ENCODE data around the gene CZIB.

CZIB gene

DNA sequence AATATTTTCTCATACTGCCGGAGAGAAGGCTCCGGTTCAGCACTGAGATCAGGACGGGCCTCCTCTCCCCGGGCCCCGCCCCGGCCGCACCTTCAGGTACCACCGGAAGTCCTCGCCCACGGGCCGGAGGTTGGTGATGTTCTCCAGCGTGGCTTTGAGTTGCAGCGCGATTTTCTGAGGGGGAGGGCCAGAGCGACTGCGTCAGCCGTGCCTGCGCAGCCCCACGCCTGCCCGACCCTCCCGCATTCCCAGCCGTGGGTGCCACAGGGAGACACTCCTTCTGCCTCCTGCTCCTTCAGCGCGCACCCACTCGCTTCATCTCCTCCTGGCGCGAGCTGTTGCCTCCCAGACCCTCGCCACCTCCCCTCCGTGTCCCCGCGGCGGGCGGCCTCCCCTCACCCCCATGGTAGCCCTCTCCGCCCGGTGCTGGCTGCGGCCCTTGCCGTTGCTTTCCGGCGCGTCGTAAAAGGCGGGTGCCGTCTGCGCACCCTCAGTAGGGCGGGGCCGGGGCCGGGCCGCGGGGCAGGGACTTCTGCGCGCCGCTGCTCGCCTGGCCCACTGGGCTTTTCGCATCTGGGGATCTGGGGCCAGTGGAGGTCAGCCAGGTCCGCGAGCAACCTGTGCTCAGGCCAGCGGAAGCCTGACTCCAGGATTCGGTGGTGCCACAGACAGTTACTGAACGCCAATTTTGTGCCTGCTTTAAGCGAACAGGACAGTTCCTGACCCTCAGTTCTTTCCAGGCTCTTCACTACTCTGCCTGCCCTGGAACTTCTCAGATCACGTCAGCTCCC is at the start of gene CZIB:
TSS of gene CZIB (minus strand) at position 464 of the 791 bp plus-strand sequence. CDS start at position 405, 59 bp downstream.
- DNase-seq, result peak; percentile 97

DNA sequence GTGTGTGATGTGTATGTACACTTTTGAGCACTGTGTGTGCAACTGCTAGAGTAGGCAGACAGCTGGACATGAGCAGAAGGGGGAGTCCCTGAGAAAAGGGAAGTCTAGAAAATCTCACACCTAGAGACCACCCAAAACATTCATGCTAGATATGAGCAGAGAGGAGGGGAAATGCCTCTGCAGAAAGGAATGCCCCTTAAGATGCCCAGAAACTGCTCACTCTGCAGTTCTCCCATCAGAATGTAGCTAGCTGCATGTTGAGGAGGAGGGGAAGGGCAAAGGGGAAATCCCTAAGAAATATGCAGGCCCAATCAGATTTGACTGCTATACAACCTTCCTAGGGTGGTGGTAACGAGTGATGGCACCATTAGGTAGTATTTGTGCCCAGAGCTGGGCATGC is 49.7 kb upstream of the CZIB start:
- no peak for DNase-seq

DNA sequence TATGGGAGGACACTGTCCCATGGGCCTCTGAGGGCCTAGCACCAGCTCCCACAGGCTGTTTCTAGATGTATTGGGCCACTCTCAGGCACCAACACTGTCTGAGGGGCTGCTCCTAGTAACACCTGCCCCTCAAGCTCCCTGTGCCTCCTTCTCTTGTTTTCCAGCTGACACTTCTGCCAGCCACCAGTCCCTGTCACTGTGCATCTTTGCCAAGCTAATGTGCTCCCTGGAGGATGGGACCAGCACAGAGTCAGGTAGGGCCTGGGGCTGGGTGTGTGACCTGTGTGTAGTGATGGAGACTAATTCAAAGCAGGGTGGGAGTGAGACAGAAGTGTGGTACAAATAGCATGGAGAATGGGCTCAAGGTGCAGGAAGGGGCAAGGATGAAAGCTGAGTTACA is 47.3 kb upstream of the CZIB start:
- no peak for DNase-seq

DNA sequence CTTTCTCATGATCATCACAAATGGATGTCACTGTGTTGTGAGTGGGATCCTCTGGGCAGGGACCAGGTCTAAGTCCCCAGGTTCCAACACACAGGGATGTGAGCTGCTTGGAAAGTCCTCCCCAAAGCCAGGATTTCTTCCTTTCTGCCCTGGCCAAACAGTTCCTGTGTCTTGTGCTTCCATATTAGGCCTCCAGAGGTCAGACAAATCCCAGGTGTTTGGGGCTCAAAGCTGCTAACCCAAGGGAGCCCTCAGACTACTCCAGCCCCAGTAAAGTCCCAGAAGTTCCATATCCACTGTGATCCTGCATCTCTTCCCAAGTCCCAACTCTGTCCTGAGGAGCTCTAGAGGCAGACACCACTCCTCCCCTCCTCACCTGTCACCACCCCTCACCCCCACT is 45.6 kb upstream of the CZIB start:
- DNase-seq, result no peak

GRCh38 chr1:53265581-53265980 is 45.1 kb upstream of the CZIB start:
- DNase-seq, result no peak

GRCh38 chr1:53264048-53264447 is 43.6 kb upstream of the CZIB start:
- no peak for DNase-seq

- DNase-seq, result no peak
Measured at GRCh38 chr1:53262000-53262399, 41.6 kb upstream of the CZIB start.

DNA sequence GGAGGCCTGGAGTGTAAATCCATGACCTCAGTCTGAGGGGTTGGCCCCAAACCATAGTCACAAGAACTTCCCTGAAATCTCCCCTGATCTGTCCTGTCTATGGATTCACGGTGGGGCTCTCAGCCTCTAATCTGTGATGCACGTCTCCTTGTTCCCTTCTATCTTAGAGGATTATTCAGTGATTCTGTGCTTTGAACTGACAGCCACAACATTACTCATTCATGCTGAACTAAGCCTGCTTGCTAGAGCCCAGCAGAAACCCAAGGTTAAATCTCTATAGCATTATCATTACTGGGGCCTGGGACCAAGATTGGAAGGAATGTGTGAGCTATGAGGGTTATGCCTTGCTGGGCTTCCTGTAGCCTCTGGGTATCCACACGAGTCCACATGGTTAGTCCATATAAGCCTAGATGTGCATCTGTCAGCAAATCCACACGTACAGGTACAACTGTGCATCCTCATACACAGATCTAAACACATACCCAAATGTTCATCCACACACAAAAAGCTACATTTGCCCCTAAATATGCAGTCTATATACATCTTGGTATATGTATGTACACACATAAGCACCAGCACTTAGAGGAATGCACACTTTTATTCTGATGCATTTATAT is 40.3 kb upstream of the CZIB start:
- DNase-seq, result no peak

DNA sequence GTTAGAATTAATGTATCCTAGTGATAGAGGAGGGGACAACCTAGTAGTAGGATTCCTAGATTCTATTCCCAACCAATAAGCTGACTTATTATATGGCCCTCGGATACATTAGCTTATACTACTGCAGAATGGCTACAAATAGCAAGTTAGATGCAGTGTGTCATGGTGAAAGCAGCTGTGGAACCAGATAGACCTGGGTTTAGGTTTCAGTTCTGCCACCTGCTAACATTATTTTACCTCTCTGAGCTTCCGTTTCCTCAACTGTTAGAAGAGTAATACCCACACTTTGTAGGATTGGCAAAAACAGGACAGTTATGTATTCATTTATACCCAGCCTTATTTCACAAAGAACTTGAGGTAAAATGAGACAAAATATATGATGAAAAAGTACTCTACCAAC is 39.5 kb upstream of the CZIB start:
- no peak for DNase-seq

DNA sequence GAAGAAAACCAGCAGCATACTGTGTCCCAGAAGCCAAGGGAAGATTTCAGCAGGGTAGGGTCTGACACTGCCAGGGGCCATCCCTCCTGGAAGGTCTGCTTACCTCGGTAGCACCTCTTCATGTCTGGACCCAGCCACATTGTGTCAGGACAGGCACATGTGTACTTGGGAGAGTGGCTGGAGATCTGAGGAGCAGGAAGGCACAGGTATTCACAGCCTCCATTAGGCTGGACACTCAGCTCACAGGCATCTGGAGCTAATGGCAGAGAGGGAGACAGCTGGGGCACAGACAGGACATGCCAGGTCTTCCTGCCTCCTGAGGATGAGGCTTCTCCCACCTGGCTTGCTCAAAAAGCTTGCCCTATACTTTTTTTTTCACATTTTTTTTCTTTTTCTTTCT is 37.8 kb upstream of the CZIB start:
- DNase-seq, result no peak

DNA sequence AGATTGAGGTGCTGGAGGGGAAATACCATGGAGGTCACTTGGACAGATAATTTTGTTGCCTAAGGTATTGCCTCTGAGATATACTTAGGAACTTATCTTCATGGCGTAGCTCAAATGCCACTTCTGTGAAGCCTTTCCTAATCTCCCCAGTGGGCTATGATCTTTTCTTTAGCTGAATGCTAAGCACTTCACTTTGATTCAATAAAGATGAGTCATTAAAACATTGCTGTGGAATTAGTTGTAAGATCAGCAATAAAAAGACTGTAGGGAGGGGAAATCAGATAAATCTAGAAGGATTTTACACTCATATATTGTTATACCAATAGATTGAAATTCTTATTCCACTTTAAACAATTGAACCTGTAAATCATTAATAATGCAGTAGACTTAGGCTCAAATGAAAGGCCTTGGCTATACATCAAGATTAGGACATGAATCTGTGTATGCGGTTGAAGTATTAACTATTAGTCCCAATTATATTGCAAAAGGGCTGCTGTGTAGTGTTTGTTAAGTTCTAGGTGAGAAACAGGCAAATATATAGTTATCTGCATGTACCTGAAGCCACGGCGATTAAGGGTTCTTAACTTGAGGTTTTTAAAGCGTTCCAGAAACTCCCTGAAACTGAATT is 37.1 kb upstream of the CZIB start:
- DNase-seq, result no peak

- DNase-seq, result no peak
Measured at GRCh38 chr1:53256511-53257453, 36.3 kb upstream of the CZIB start.

- DNase-seq, result no peak
Measured at GRCh38 chr1:53255031-53255430, 34.6 kb upstream of the CZIB start.

- DNase-seq, result no peak
Measured at GRCh38 chr1:53254011-53254640, 33.7 kb upstream of the CZIB start.

- DNase-seq, result no peak
Measured at GRCh38 chr1:53250325-53250724, 29.9 kb upstream of the CZIB start.

GRCh38 chr1:53249706-53250105 is 29.3 kb upstream of the CZIB start:
- no peak for DNase-seq

- no peak for DNase-seq
Measured at GRCh38 chr1:53246261-53247134, 26.1 kb upstream of the CZIB start.

DNA sequence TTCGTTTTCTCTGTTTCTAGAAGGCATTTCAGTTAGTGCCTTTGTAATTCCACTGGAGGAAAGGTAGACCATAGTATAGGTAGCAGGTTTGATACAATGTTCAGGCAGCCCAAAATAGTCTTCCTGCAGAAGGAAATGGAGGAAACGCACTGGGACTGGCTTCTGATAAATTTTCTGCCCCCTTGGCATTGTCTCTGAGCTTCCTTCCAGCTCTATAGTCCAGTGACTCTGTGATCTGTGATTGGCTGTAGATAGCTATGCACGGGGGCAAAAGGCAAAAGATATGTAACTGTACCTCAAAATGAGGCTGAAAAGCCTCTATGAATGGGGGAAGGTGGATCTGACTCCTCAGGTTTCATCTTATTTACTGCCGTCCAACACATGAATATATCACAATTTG is 23.7 kb upstream of the CZIB start:
- DNase-seq, result no peak

DNA sequence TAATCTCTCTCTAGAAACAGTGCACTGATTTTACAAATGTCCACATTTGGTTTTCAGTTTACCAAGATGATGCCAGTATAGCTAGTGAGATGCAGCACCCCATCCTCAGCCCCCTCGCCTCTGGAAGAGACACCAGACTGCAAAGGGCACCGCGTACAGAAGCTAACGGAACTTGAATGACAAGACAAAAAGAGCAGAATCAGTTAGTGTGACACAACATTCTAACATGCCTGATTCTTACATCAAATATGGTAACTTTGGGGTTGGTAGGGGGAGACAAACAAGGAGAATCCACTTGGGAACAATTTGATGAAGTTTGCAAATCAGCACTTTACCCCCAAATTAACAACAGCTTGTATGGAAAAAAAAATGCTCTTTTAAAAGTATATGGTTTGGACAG is 21.9 kb upstream of the CZIB start:
- DNase-seq, result no peak

DNA sequence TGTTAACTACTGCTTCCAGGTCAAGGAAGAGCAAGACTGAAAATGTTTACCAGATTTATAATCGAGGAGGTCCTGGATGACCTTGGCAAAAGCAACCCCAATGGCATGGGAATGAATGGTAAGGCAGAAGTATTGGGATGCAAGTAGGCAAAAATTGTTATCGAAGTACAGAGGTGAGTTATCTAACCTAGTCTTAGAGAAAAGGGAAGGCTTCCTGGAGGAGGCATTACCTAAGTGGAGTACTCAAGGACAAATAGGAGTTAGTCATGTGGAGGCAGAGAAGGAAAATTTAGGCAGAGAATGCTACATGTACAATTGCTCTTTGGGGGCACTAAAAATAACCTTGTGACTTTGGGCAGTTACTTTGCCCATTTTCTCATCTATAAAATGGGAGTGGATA is 21.4 kb upstream of the CZIB start:
- no peak for DNase-seq

Data from retina (tissue), 1 donor.